Adrenal gland (tissue), 5 donors: Measurements from ENCODE around the gene ALDH3B1.

Experiments used
- POLR2A ChIP-seq, 2 donors: fragments of 450-650 bp; IDR thresholded peaks; one replicate each; pipeline ENCODE4 v1.6.1; 2017; ENCODE audit warnings: antibody characterized with exemption in 2 of 2, mild to moderate bottlenecking in 2 of 2, moderate library complexity in 1 of 2
- TF ChIP-seq, protein P1 (sequence below), 6 experiments: fragments of 450-650 bp in 4 of 6; fragments of 200-600 bp in 2 of 6; sonication (generic) in 1 of 6; IDR thresholded peaks; 1 replicate in 5 of 6; 2 replicates in 1 of 6; pipeline versions ENCODE4 v1.5.1 to v1.8.0; 2016 to 2021; ENCODE audit warnings: antibody characterized with exemption in 6 of 6, mild to moderate bottlenecking in 2 of 6, moderate library complexity in 1 of 6
- donor health status: DM: no; HTN: no; CAD: no.

DNA sequence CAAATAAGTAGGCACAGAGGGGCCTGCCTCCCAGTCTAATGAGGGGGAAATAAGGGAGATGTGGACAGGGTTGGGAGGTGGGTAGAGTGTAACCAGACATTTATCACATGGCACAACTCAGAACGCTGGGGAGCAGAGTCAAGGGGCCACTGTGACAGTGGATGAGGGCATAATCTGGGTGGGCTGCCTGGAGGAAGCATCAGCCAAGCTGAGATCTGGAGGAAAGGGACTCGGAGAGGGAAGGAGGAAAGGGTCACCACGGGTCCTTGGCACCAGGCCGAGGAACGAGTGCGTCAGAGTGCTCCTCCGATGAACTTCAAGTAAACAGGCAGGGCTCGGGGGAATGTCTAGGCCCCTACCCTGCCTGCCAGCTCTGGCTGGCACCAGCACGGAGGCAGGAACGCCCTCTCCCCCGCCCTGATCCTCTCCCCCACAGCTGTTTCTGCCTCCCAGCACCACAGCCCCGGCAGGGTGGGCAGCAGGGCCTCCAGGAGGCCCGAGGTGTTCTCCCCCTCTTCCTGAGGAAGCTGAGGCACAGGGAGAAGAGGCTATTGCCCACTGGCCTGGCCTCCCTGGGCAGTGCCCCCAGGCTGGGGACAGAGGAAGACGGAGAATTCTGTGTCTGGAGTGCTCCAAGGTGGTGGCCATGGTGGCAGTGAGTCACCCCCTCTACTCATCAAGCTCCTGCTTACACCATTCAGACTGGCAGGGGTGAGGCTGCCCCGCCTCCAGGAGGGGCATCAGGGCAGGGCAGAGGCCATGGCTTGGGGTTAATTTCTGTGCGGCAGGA lies 4.2 kb downstream of the ALDH3B1 start:
- TF ChIP-seq, protein P1, sequence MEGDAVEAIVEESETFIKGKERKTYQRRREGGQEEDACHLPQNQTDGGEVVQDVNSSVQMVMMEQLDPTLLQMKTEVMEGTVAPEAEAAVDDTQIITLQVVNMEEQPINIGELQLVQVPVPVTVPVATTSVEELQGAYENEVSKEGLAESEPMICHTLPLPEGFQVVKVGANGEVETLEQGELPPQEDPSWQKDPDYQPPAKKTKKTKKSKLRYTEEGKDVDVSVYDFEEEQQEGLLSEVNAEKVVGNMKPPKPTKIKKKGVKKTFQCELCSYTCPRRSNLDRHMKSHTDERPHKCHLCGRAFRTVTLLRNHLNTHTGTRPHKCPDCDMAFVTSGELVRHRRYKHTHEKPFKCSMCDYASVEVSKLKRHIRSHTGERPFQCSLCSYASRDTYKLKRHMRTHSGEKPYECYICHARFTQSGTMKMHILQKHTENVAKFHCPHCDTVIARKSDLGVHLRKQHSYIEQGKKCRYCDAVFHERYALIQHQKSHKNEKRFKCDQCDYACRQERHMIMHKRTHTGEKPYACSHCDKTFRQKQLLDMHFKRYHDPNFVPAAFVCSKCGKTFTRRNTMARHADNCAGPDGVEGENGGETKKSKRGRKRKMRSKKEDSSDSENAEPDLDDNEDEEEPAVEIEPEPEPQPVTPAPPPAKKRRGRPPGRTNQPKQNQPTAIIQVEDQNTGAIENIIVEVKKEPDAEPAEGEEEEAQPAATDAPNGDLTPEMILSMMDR (IDR thresholded peaks at IDR 0.05): no peak
- TF ChIP-seq POLR2A (IDR thresholded peaks at IDR 0.05): peak in 1 of 2 donors; percentile 60
